22Rv1 (cell line): ENCODE data around the gene MAST2.
"Not testable (repeated sequence)": the region's sequence is repeated elsewhere in the genome, so short reads cannot be mapped to it uniquely, and the experiment has no call there.

Experiments used
- H3K27ac ChIP-seq: fragments of 450-650 bp; 2 replicates; pipeline ENCODE4 v1.5.1; 2017
- ZFX ChIP-seq: fragments of 450-650 bp; IDR thresholded peaks from 2 replicates; pipeline ENCODE4 v1.6.1; 2017; ENCODE audit warnings: antibody characterized with exemption, borderline replicate concordance
- TF ChIP-seq, protein P1 (sequence below): fragments of 450-650 bp; IDR thresholded peaks from 2 replicates; pipeline ENCODE4 v1.5.1; 2017; ENCODE audit warnings: mild to moderate bottlenecking

Gene MAST2

DNA sequence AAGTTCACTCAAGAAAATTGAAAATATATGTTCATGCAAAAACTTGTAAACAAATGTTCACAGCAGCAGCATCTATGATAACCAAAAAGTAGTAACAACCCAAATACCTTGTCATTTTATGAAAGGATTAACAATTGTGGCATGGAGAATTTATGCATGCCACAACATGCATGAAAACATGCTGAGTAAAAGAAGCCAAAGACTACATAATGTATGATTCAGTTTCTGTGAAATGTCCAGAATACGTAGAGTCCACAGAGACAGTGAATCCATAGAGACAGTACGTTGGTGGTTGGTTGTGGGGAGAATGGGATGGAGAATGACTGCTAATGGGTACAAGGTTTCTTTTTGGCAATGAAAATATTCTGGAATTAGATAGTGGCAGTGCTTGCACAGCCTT, 148.7 kb downstream of the MAST2 start:
- no peak overlapping the region for H3K27ac ChIP-seq
- no peak for TF ChIP-seq ZFX
- TF ChIP-seq, protein P1, sequence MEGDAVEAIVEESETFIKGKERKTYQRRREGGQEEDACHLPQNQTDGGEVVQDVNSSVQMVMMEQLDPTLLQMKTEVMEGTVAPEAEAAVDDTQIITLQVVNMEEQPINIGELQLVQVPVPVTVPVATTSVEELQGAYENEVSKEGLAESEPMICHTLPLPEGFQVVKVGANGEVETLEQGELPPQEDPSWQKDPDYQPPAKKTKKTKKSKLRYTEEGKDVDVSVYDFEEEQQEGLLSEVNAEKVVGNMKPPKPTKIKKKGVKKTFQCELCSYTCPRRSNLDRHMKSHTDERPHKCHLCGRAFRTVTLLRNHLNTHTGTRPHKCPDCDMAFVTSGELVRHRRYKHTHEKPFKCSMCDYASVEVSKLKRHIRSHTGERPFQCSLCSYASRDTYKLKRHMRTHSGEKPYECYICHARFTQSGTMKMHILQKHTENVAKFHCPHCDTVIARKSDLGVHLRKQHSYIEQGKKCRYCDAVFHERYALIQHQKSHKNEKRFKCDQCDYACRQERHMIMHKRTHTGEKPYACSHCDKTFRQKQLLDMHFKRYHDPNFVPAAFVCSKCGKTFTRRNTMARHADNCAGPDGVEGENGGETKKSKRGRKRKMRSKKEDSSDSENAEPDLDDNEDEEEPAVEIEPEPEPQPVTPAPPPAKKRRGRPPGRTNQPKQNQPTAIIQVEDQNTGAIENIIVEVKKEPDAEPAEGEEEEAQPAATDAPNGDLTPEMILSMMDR: no peak

DNA sequence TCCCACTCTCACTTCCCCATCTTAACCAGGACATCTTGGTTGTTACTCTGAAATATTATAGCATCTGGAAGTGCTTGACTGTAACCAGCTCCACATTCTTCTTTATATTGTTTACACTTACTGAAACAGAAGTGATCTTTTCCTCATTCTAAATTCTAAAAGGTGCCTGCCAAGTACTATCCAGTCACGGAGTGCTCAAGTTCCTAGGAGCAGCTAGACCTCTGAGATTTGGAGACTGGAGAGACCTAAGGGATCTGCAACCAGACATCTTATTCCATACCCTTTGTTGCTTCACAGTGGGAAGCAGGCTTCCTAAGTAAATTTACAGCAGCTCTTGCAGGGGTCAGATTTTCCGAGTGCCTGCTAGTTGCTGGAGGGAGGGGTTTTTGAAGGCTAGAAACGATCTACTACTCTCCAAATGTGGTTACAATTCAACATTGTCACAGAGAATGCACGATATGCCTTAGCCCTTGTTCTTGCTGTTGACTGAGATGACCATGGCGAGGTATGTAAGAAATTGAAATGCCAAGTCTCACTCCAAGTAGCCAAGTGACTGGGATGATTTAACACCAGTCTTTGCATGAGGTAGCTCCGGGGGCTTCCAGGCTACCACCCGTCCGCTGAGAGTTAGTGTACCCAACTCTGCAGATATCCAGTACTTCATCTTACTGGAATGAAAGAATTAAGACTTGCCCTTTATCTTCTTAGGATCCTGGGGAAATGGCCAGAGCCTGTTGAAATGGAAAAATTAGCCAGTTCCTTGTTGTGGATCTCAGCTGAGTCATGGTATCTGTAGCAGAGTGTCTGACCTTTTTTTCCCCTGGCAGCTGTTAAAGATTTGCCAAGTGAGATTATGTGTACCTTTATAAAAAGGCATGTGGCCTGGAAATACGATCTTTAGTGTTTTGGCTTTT, 150.8 kb downstream of the MAST2 start:
- TF ChIP-seq ZFX: no peak
- TF ChIP-seq, protein P1: no peak
- H3K27ac ChIP-seq: no peak overlapping the region

DNA sequence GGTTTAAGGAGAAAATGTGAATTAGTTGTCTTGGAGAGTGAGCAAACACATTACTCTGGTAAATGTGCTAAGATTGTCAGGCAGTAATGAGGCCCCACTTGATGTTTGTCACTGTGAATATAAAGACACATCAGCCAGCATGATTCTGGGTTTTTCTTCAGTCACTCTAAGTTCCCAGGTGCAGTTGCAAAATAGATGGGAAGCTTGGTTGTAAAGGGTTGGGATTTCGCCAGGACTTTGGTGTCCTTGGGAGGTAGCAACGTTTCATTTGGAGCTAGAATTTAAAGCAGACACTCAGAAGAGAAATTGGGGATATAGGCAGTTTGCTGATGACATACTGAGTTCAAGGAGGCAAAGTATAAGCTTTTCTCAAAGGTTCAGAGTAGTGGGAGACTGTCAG, 154.3 kb downstream of the MAST2 start:
- TF ChIP-seq, protein P1: no peak
- TF ChIP-seq ZFX: no peak
- no peak overlapping the region for H3K27ac ChIP-seq

DNA sequence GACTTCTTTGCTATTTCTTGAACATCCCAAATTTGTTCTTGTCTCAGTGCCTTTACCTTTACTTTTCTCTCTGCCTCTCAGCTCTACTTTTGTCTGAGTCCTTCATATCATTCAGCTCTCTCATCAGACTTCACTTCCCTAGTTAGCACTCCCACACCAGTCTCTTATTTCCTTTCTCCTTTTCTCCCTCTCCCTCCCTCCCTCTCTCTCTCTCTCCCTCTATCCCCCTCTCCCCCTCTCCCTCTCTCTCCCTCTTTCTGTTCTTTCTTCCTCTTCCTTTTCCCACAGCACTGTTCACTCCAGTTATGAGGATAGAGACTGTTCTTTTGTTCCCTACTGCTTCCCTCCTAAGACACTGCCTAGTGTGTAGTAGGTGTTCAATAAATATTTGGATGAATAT, 154.9 kb downstream of the MAST2 start:
- H3K27ac ChIP-seq: no peak overlapping the region
- TF ChIP-seq, protein P1: no peak
- TF ChIP-seq ZFX: no peak

DNA sequence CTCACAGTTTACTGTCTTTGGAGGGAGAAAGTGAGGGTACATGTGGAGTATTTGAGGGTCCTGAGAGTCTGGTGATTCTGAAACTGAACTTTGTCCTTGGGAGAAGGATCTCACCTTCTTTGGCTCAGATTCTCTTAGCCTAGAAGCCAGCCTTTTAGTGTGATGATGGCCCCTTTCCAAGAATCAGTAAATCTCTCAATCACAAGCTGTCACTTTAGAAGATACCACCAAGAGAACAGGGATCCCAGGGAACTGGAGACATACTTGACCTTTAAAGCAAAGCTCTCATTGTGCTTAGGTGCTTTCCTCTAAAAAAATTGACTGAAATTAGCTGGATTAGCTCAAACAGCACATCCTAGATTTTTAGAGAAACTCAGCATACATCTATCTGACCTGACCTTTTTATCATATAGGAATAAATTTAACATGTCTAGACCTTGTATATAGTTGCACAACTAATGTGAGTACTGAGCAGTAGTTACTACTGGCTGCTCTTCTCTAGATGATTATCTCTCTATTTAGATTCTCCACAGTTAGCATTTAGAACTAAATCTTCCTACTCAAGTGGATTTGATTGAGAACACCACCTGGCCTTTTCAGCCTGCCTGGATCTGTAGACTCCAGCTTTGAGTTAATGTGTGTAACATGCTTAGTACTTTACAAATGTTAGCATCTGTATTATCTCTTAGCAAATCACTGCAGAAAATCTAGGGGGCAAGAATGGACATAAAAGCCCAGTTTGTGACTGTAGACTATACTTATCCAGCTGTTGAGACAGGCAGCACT, 157.7 kb downstream of the MAST2 start:
- no peak overlapping the region for H3K27ac ChIP-seq

DNA sequence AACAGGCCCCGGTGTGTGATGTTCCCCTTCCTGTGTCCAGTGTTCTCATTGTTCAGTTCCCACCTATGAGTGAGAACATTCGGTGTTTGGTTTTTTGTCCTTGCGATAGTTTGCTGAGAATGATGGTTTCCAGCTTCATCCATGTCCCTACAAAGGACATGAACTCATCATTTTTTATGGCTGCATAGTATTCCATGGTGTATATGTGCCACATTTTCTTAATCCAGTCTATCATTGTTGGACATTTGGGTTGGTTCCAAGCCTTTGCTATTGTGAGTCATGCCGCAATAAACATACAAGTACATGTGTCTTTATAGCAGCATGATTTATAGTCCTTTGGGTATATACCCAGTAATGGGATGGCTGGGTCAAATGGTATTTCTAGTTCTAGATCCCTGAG, 158.5 kb downstream of the MAST2 start:
- H3K27ac ChIP-seq: not testable (repeated sequence)

More for the DNA sequence above, 157.7 kb downstream of the MAST2 start:
- TF ChIP-seq ZFX: no peak
- TF ChIP-seq, protein P1: no peak

DNA sequence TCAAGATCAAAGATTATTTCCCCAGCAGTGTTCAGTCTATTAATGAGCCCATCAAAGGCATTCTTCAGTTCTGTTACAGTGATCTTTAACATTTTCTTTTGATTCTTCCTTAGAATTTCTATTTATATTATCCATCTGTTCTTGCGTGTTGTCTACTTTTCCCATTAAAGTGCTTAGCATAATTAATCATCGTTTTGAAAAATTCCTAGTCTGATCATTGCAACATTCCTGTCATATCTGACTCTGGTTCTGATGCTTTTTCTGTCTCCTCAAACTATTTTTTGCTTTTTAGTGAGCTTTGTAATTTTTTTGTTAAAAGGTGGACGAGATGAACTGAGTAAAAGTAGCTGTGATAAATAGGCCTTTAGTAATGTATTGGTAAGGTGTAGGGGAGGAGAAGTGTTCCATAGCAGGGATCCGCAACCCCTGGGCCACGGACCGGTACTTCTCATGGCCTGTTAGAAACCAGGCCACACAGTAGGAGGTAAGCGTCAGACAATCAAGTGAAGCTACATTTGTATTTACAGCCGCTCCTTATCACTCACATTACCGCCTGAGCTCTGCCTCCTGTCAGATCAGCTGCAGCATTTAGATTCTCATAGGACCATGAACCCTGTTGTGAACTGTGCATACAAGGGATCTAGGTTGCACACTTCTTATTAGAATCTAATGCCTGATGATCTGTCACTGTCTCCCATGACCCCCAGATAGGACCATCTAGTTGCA, 165.7 kb downstream of the MAST2 start:
- TF ChIP-seq ZFX: no peak
- TF ChIP-seq, protein P1: no peak
- H3K27ac ChIP-seq: no peak overlapping the region
